HCT116 (cell line): ENCODE results near the gene PTPRJ.

Experiments
- EGR1 ChIP-seq: IDR thresholded peaks from 2 replicates; pipeline ENCODE4 v1.6.1; 2012; ENCODE audit warnings: low read depth
- ELF1 ChIP-seq: IDR thresholded peaks from 2 replicates; pipeline ENCODE4 v1.6.1; 2012; ENCODE audit warnings: low read depth, borderline replicate concordance
- EZH2 ChIP-seq: fragments of 200-600 bp; sonication (generic); IDR thresholded peaks from 2 replicates; pipeline ENCODE4 v1.6.1; 2017; ENCODE audit warnings: antibody characterized with exemption, mixed run types
- EZH2phosphoT487 ChIP-seq: fragments of 200-600 bp; IDR thresholded peaks from 2 replicates; pipeline ENCODE4 v1.6.1; 2018; ENCODE audit warnings: antibody characterized with exemption, borderline replicate concordance
- FOSL1 ChIP-seq: IDR thresholded peaks from 2 replicates; pipeline ENCODE4 v1.6.1; 2012; ENCODE audit warnings: low read depth
- JUND ChIP-seq: IDR thresholded peaks from 2 replicates; pipeline ENCODE4 v1.6.1; 2012
- POLR2A ChIP-seq: IDR thresholded peaks from 2 replicates; pipeline ENCODE4 v1.7.0; 2011; ENCODE audit warnings: borderline replicate concordance; ENCODE audit not compliant: insufficient read depth, insufficient read length; ENCODE audit errors: extremely low read depth
- POLR2AphosphoS5 ChIP-seq: IDR thresholded peaks from 2 replicates; pipeline ENCODE4 v1.6.1; 2011; ENCODE audit warnings: mild to moderate bottlenecking, low read depth, low read length, moderate library complexity
- SRF ChIP-seq: IDR thresholded peaks from 2 replicates; pipeline ENCODE4 v1.6.1; 2012; ENCODE audit warnings: low read depth
- YY1 ChIP-seq: IDR thresholded peaks from 2 replicates; pipeline ENCODE4 v1.6.1; 2011; ENCODE audit warnings: low read length, low read depth, moderate library complexity, mild to moderate bottlenecking; ENCODE audit not compliant: insufficient replicate concordance; ENCODE audit errors: extremely low read depth
- TF ChIP-seq, protein P1 (sequence below): IDR thresholded peaks from 2 replicates; pipeline ENCODE4 v1.6.1; 2011; ENCODE audit warnings: mild to moderate bottlenecking, low read length, moderate library complexity; ENCODE audit not compliant: insufficient replicate concordance; ENCODE audit errors: extremely low read depth
- TF ChIP-seq, protein P2 (sequence below), 3 experiments: fragments of 200-600 bp in 1 of 3; sonication (generic) in 1 of 3; IDR thresholded peaks in 2 of 3; conservative IDR thresholded peaks in 1 of 3; 2 replicates each; pipeline ENCODE4 v1.5.1; 2012 to 2017; ENCODE audit warnings: low read depth in 2 of 3, low read length in 2 of 3, antibody characterized with exemption in 1 of 3, borderline replicate concordance in 1 of 3, control low read depth in 1 of 3, mild to moderate bottlenecking in 1 of 3, mixed read lengths in 1 of 3, mixed run types in 1 of 3, moderate library complexity in 1 of 3; ENCODE audit not compliant: insufficient read depth in 1 of 3
- TF ChIP-seq, protein P3 (sequence below): IDR thresholded peaks from 2 replicates; pipeline ENCODE4 v1.6.1; 2012; ENCODE audit warnings: low read depth

DNA sequence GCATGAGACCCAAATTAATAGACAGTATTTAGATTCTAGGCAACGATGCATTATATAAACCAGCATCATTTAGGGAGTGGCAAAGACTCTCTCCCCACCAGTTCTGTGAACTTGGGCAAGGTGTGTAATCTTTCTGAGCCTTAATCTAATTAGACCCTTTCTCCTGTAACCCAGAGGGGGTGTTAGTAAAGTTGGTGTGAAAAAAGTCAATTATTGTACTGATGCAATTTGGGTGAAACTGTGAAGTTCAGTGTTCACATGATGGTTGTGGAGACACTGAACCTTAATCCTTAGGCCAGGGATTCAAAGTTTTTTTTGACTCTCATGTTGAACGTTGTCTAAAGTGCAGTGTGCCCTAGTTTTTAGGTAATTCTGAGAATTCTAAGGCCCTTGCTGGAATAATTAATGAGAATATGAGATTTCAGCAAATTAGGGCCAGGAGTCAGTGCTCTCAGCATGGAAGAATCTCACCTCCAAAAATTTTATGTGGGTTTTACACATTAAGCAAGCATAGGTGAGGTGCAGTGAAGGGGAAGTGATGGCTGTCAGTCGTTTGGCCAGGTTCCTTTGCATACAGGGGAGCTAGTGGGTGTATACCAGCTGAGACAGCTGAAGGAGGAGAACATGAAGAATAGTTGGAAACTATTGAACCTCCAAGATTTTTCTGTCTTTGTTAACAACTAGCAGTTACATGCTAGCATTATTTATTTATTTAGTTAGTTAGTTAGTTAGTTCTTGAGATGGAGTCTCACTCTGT, 94.2 kb downstream of the PTPRJ start:
- TF ChIP-seq ELF1 (no peak), POLR2A (no peak), JUND (no peak), EGR1 (no peak), POLR2AphosphoS5 (no peak), EZH2 (no peak), FOSL1 (no peak), EZH2phosphoT487 (no peak), YY1 (no peak), SRF (no peak)
- TF ChIP-seq, protein P1, sequence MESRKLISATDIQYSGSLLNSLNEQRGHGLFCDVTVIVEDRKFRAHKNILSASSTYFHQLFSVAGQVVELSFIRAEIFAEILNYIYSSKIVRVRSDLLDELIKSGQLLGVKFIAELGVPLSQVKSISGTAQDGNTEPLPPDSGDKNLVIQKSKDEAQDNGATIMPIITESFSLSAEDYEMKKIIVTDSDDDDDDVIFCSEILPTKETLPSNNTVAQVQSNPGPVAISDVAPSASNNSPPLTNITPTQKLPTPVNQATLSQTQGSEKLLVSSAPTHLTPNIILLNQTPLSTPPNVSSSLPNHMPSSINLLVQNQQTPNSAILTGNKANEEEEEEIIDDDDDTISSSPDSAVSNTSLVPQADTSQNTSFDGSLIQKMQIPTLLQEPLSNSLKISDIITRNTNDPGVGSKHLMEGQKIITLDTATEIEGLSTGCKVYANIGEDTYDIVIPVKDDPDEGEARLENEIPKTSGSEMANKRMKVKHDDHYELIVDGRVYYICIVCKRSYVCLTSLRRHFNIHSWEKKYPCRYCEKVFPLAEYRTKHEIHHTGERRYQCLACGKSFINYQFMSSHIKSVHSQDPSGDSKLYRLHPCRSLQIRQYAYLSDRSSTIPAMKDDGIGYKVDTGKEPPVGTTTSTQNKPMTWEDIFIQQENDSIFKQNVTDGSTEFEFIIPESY: no peak
- TF ChIP-seq, protein P2, sequence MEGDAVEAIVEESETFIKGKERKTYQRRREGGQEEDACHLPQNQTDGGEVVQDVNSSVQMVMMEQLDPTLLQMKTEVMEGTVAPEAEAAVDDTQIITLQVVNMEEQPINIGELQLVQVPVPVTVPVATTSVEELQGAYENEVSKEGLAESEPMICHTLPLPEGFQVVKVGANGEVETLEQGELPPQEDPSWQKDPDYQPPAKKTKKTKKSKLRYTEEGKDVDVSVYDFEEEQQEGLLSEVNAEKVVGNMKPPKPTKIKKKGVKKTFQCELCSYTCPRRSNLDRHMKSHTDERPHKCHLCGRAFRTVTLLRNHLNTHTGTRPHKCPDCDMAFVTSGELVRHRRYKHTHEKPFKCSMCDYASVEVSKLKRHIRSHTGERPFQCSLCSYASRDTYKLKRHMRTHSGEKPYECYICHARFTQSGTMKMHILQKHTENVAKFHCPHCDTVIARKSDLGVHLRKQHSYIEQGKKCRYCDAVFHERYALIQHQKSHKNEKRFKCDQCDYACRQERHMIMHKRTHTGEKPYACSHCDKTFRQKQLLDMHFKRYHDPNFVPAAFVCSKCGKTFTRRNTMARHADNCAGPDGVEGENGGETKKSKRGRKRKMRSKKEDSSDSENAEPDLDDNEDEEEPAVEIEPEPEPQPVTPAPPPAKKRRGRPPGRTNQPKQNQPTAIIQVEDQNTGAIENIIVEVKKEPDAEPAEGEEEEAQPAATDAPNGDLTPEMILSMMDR (IDR thresholded peaks at IDR 0.05 in 2 of 3, conservative IDR thresholded peaks at IDR 0.05 in 1 of 3; ENCODE audit: borderline replicate concordance in 1 of 3, insufficient read depth in 1 of 3, low read depth in 2 of 3, low read length in 2 of 3): no peak
- TF ChIP-seq, protein P3, sequence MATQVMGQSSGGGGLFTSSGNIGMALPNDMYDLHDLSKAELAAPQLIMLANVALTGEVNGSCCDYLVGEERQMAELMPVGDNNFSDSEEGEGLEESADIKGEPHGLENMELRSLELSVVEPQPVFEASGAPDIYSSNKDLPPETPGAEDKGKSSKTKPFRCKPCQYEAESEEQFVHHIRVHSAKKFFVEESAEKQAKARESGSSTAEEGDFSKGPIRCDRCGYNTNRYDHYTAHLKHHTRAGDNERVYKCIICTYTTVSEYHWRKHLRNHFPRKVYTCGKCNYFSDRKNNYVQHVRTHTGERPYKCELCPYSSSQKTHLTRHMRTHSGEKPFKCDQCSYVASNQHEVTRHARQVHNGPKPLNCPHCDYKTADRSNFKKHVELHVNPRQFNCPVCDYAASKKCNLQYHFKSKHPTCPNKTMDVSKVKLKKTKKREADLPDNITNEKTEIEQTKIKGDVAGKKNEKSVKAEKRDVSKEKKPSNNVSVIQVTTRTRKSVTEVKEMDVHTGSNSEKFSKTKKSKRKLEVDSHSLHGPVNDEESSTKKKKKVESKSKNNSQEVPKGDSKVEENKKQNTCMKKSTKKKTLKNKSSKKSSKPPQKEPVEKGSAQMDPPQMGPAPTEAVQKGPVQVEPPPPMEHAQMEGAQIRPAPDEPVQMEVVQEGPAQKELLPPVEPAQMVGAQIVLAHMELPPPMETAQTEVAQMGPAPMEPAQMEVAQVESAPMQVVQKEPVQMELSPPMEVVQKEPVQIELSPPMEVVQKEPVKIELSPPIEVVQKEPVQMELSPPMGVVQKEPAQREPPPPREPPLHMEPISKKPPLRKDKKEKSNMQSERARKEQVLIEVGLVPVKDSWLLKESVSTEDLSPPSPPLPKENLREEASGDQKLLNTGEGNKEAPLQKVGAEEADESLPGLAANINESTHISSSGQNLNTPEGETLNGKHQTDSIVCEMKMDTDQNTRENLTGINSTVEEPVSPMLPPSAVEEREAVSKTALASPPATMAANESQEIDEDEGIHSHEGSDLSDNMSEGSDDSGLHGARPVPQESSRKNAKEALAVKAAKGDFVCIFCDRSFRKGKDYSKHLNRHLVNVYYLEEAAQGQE: no peak
